ENCODE results near the gene PSMD5. TPM values are rescaled to one million over a fixed set of nuclear protein-coding genes. Genes with fewer than 3 reads are reported as not detected.

Gene PSMD5
- polyA plus RNA-seq, 1 experiment: 22.0 TPM

- peaks cover 11% of the 10 kb centered on the region for H3K36me3 ChIP-seq (ENCODE audit: control insufficient read depth, insufficient read depth, low read length)
- POLR2A ChIA-PET: no interaction called here
- no peak for DNase-seq (ENCODE audit: low read depth)
Observed at GRCh38 chr9:120865809-120866208, 23.1 kb upstream of the PSMD5 start.

GRCh38 chr9:120865176-120865575 lies 22.5 kb upstream of the PSMD5 start:
- no peaks in the 10 kb centered on the region for H3K27me3 ChIP-seq (ENCODE audit: control insufficient read depth, insufficient read depth, low read length)
- no peak for DNase-seq (ENCODE audit: low read depth)
- TF ChIP-seq, protein P1, sequence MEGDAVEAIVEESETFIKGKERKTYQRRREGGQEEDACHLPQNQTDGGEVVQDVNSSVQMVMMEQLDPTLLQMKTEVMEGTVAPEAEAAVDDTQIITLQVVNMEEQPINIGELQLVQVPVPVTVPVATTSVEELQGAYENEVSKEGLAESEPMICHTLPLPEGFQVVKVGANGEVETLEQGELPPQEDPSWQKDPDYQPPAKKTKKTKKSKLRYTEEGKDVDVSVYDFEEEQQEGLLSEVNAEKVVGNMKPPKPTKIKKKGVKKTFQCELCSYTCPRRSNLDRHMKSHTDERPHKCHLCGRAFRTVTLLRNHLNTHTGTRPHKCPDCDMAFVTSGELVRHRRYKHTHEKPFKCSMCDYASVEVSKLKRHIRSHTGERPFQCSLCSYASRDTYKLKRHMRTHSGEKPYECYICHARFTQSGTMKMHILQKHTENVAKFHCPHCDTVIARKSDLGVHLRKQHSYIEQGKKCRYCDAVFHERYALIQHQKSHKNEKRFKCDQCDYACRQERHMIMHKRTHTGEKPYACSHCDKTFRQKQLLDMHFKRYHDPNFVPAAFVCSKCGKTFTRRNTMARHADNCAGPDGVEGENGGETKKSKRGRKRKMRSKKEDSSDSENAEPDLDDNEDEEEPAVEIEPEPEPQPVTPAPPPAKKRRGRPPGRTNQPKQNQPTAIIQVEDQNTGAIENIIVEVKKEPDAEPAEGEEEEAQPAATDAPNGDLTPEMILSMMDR (IDR thresholded peaks at IDR 0.05; ENCODE audit: insufficient read depth, low read depth, low read length): no peak
- ChIA-PET POLR2A (no interaction called here), CTCF (no interaction called here)
- H3K4me3 ChIP-seq (ENCODE audit: low read depth, low read length): no peak overlapping the region
- H3K36me3 ChIP-seq (ENCODE audit: control insufficient read depth, insufficient read depth, low read length): peaks cover 13% of the 10 kb centered on the region

More at GRCh38 chr9:120865809-120866208, 23.1 kb upstream of the PSMD5 start:
- CTCF ChIA-PET: no interaction called here
- H3K27me3 ChIP-seq (ENCODE audit: control insufficient read depth, insufficient read depth, low read length): no peaks in the 10 kb centered on the region
- TF ChIP-seq, protein P1 (IDR thresholded peaks at IDR 0.05; ENCODE audit: insufficient read depth, low read depth, low read length): no peak
- H3K4me3 ChIP-seq (ENCODE audit: low read depth, low read length): no peak overlapping the region

- ChIA-PET CTCF (no interaction called here), POLR2A (no interaction called here)
- no peak overlapping the region for H3K4me3 ChIP-seq (ENCODE audit: low read depth, low read length)
- H3K36me3 ChIP-seq (ENCODE audit: control insufficient read depth, insufficient read depth, low read length): peaks cover 17% of the 10 kb centered on the region
- no peaks in the 10 kb centered on the region for H3K27me3 ChIP-seq (ENCODE audit: control insufficient read depth, insufficient read depth, low read length)
- DNase-seq (ENCODE audit: low read depth): no peak
- TF ChIP-seq, protein P1 (IDR thresholded peaks at IDR 0.05; ENCODE audit: insufficient read depth, low read depth, low read length): no peak
Observed at GRCh38 chr9:120864719-120865118, 22.0 kb upstream of the PSMD5 start.

- DNase-seq (ENCODE audit: low read depth): no peak
- peaks cover 17% of the 10 kb centered on the region for H3K36me3 ChIP-seq (ENCODE audit: control insufficient read depth, insufficient read depth, low read length)
- H3K27me3 ChIP-seq (ENCODE audit: control insufficient read depth, insufficient read depth, low read length): no peaks in the 10 kb centered on the region
- CTCF ChIA-PET: no interaction called here
- POLR2A ChIA-PET: no interaction called here
- no peak overlapping the region for H3K4me3 ChIP-seq (ENCODE audit: low read depth, low read length)
- TF ChIP-seq, protein P1 (IDR thresholded peaks at IDR 0.05; ENCODE audit: insufficient read depth, low read depth, low read length): no peak
Observed at GRCh38 chr9:120863833-120864232, 21.1 kb upstream of the PSMD5 start.

GRCh38 chr9:120862452-120862851 lies 19.7 kb upstream of the PSMD5 start:
- Histone ChIP-seq H3K4me3 (ENCODE audit: low read depth, low read length) (no peak overlapping the region), H3K27me3 (ENCODE audit: control insufficient read depth, insufficient read depth, low read length) (no peaks in the 10 kb centered on the region), H3K36me3 (ENCODE audit: control insufficient read depth, insufficient read depth, low read length) (peaks cover 22% of the 10 kb centered on the region)
- TF ChIP-seq, protein P1 (IDR thresholded peaks at IDR 0.05; ENCODE audit: insufficient read depth, low read depth, low read length): no peak
- DNase-seq (ENCODE audit: low read depth): no peak
- CTCF ChIA-PET: no interaction called here
- POLR2A ChIA-PET: no interaction called here

All from BJ (cell line).